Activated gamma-delta T cell treated with anti-CD3 and anti-CD28 coated beads, Interleukin-2, amount 50 U/mL, for 16 hours (primary cell): ENCODE data around the gene MTG2.

Experiments
- DNase-seq: peaks from one replicate; pipeline ENCODE4 v3.0.0-alpha.2; 2020; ENCODE audit warnings: low read depth

The MTG2 gene

GRCh38 chr20:62203378-62204030, 20.7 kb downstream of the MTG2 start:
- DNase-seq = no peak

- DNase-seq = no peak
Measured at GRCh38 chr20:62205618-62206387, 23.0 kb downstream of the MTG2 start.

GRCh38 chr20:62206388-62206775, 23.6 kb downstream of the MTG2 start:
- DNase-seq = no peak

- DNase-seq = no peak
Measured at GRCh38 chr20:62208061-62208794, 25.4 kb downstream of the MTG2 start.

- no peak for DNase-seq
Measured at GRCh38 chr20:62208795-62209755, 26.2 kb downstream of the MTG2 start.

GRCh38 chr20:62209850-62210495, 27.1 kb downstream of the MTG2 start:
- DNase-seq = no peak

GRCh38 chr20:62210496-62210855, 27.6 kb downstream of the MTG2 start:
- no peak for DNase-seq

GRCh38 chr20:62211216-62211615, 28.4 kb downstream of the MTG2 start:
- no peak for DNase-seq

GRCh38 chr20:62211769-62212288, 29.0 kb downstream of the MTG2 start:
- no peak for DNase-seq

GRCh38 chr20:62212299-62212698, 29.5 kb downstream of the MTG2 start:
- no peak for DNase-seq

- no peak for DNase-seq
Measured at GRCh38 chr20:62214067-62214466, 31.2 kb downstream of the MTG2 start.

GRCh38 chr20:62215020-62215990, 32.5 kb downstream of the MTG2 start:
- DNase-seq = no peak

- no peak for DNase-seq
Measured at GRCh38 chr20:62215991-62216635, 33.3 kb downstream of the MTG2 start.

- no peak for DNase-seq
Measured at GRCh38 chr20:62216636-62217566, 34.1 kb downstream of the MTG2 start.

GRCh38 chr20:62217913-62218773, 35.3 kb downstream of the MTG2 start:
- DNase-seq = no peak

- DNase-seq = no peak
Measured at GRCh38 chr20:62219101-62219991, 36.5 kb downstream of the MTG2 start.
